Measurements from ENCODE around the gene HTATIP2.

The HTATIP2 gene

DNA sequence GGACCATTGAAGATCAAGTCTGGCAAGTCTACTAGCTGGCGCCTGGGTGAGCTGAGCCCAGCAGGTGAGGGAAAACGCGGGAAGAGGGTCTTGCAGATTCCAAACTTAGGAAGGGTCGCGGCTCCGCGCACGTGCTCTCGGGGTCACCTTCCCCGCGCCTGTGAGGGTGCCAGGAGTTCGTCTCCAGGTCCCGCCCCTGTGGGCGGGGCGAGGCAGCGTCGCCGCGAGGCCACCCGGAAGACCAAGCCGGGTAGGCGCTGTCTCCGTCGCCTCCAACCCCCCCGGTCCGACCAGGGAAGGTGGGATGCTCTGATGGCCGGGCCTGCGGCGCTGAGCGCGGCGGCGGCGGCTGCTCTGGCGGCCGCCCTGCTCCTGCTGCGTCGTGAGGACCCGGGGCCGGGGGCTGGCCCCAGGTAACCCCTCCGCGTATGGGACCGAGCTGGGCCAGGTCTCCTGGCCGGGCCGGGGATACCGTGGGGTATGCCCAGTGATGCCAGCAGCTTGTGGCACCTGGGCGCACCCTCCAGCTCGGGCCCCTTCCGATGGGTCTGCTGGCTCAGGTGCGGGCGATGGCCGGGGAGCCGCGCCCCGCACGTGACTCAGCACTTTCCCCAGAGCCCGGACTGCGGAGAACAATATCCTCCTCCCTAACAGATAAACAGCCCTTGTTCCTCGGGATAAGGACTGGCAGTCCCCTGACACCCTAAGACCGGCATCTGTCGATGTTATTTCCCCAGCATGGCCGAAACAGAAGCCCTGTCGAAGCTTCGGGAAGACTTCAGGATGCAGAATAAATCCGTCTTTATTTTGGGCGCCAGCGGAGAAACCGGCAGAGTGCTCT, at the start of gene HTATIP2:
Gene HTATIP2, plus strand, starts transcription at position 215 of the 841 bp plus-strand sequence. Its CDS starts 524 bp downstream, at position 739.
- peak within 1 kb of the TSS; percentile 75 for H3K4me3 ChIP-seq (ENCODE audit: low read depth, low read length)
- DNase-seq (ENCODE audit: low read depth): no peak
- TF ChIP-seq CTCF (IDR thresholded peaks at IDR 0.05; ENCODE audit: low read depth, low read length, missing control alignments): no peak

GRCh38 chr11:20315800-20316199, 47.7 kb upstream of the HTATIP2 start:
- no peak for TF ChIP-seq CTCF (IDR thresholded peaks at IDR 0.05; ENCODE audit: low read depth, low read length, missing control alignments)
- DNase-seq (ENCODE audit: low read depth): no peak
- no peak overlapping the region for H3K4me3 ChIP-seq (ENCODE audit: low read depth, low read length)

DNA sequence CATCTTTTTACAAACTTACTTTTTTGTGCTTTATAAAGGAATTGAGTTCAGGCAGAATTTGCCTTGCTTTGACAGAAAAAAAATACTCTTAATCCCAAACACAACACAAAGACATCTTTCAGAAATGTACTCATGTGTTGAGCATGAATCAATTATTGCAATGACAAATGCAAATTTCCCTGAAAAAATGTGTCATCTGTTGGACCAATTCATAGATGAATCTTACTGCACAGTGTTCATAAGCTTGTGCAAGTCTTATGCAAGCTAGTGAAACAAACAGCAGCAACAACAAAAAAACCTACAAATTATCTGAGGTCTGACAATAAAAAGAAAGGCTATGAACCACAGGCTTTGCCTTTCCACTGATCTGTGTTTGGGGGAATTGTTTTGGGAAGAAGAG, 42.3 kb upstream of the HTATIP2 start:
- no peak for DNase-seq (ENCODE audit: low read depth)
- no peak overlapping the region for H3K4me3 ChIP-seq (ENCODE audit: low read depth, low read length)
- no peak for TF ChIP-seq CTCF (IDR thresholded peaks at IDR 0.05; ENCODE audit: low read depth, low read length, missing control alignments)

DNA sequence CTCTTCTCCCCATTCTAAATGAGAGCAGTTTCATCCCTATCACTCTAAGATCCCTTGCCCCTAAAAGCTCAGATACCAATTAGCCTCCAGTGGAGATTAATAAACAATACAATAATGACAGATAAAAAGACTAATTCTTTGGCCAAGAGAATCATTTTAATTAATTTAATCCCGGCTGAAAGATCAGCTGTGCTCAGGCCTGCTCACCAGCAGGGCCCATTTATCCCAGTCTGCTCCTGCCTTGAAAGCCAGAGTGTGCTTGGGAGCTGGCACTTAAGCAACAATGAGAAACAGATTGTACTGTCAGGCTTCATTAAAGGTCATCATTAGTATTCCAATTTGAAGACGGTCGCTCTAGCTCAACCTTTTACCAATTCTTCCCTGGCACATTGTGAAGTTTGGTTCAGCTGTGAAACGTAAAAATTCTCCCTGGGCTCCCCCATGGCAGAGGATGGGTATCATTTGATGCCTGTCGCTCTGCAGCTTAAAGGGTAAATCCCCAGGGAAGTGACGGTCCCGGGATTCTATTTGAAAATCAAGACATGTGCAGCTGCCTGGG, 36.1 kb upstream of the HTATIP2 start:
- no peak for DNase-seq (ENCODE audit: low read depth)
- no peak overlapping the region for H3K4me3 ChIP-seq (ENCODE audit: low read depth, low read length)

GRCh38 chr11:20336056-20336455, 27.5 kb upstream of the HTATIP2 start:
- TF ChIP-seq CTCF (IDR thresholded peaks at IDR 0.05; ENCODE audit: low read depth, low read length, missing control alignments): no peak
- no peak for DNase-seq (ENCODE audit: low read depth)
- no peak overlapping the region for H3K4me3 ChIP-seq (ENCODE audit: low read depth, low read length)

More for the DNA sequence above, 36.1 kb upstream of the HTATIP2 start:
- no peak for TF ChIP-seq CTCF (IDR thresholded peaks at IDR 0.05; ENCODE audit: low read depth, low read length, missing control alignments)

- no peak for DNase-seq (ENCODE audit: low read depth)
- no peak overlapping the region for H3K4me3 ChIP-seq (ENCODE audit: low read depth, low read length)
- TF ChIP-seq CTCF (IDR thresholded peaks at IDR 0.05; ENCODE audit: low read depth, low read length, missing control alignments): peak; percentile 52
Observed at GRCh38 chr11:20337526-20338154, 25.9 kb upstream of the HTATIP2 start.

All from GM12864 (cell line).